Measurements from ENCODE around the gene ODAD4. TPM values are rescaled to one million over a fixed set of nuclear protein-coding genes. Genes with fewer than 3 reads are reported as not detected.
"Not testable (repeated sequence)": the region's sequence is repeated elsewhere in the genome, so short reads cannot be mapped to it uniquely, and the experiment has no call there.

The ODAD4 gene
- total RNA-seq, 1 experiment from 2014 or later, result 0.98 TPM

GRCh38 chr17:42010898-42011516 lies 80.6 kb downstream of the ODAD4 start:
- peak; percentile 60 for DNase-seq (ENCODE audit: low read depth, low spot score)

GRCh38 chr17:42012363-42012762 lies 81.9 kb downstream of the ODAD4 start:
- DNase-seq (ENCODE audit: low read depth, low spot score); in situ Hi-C loops (cut with HindIII; ENCODE audit: low pct_unique_long_range_greater_than_20kb, low sequenced_read_pairs): not testable (repeated sequence)

More at GRCh38 chr17:42010898-42011516, 80.6 kb downstream of the ODAD4 start:
- in situ Hi-C loops (cut with HindIII; ENCODE audit: low pct_unique_long_range_greater_than_20kb, low sequenced_read_pairs), result no loop called here

- DNase-seq (ENCODE audit: low read depth, low spot score); in situ Hi-C loops (cut with HindIII; ENCODE audit: low pct_unique_long_range_greater_than_20kb, low sequenced_read_pairs): not testable (repeated sequence)
These were observed 83.3 kb downstream of the ODAD4 start for GRCh38 chr17:42013740-42014139.

Other genes starting within 250 kb of the ODAD4 start
- 129 and 155 TPM in 2 replicates for gene EIF1, start 241.7 kb upstream of the ODAD4 start, total RNA-seq (2014; rRNA removed; shearing (Covaris generic))
- gene GAST, start 218.3 kb upstream of the ODAD4 start, total RNA-seq (2014; rRNA removed; shearing (Covaris generic)), result not detected in 2 replicates
- gene HAP1, start 196.0 kb upstream of the ODAD4 start, total RNA-seq (2014; rRNA removed; shearing (Covaris generic)), result 0.40 and 0.53 TPM in 2 replicates
- 0.50 and 0.83 TPM in 2 replicates for gene JUP, start 143.9 kb upstream of the ODAD4 start, total RNA-seq (2014; rRNA removed; shearing (Covaris generic))
- gene P3H4, start 118.7 kb upstream of the ODAD4 start, total RNA-seq (2014; rRNA removed; shearing (Covaris generic)), result 29.9 and 31.2 TPM in 2 replicates
- 236 and 244 TPM in 2 replicates for gene FKBP10, start 117.6 kb upstream of the ODAD4 start, total RNA-seq (2014; rRNA removed; shearing (Covaris generic))
- 86.3 and 92.7 TPM in 2 replicates for gene NT5C3B, start 94.4 kb upstream of the ODAD4 start, total RNA-seq (2014; rRNA removed; shearing (Covaris generic))
- gene KLHL10, start 92.8 kb upstream of the ODAD4 start, total RNA-seq (2014; rRNA removed; shearing (Covaris generic)), result not detected in 2 replicates
- gene KLHL11, start 65.2 kb upstream of the ODAD4 start, total RNA-seq (2014; rRNA removed; shearing (Covaris generic)), result 18.5 and 19.7 TPM in 2 replicates
- 112 and 113 TPM in 2 replicates for gene ACLY, start 11.7 kb upstream of the ODAD4 start, total RNA-seq (2014; rRNA removed; shearing (Covaris generic))
- 103 and 104 TPM in 2 replicates for gene CNP, start 36.2 kb downstream of the ODAD4 start, total RNA-seq (2014; rRNA removed; shearing (Covaris generic))
- 81.1 and 85.9 TPM in 2 replicates for gene DNAJC7, start 86.8 kb downstream of the ODAD4 start, total RNA-seq (2014; rRNA removed; shearing (Covaris generic))
- 25.8 and 32.6 TPM in 2 replicates for gene NKIRAS2, start 89.5 kb downstream of the ODAD4 start, total RNA-seq (2014; rRNA removed; shearing (Covaris generic))
- 0.40 and 0.85 TPM in 2 replicates for gene C17orf113, start 120.0 kb downstream of the ODAD4 start, total RNA-seq (2014; rRNA removed; shearing (Covaris generic))
- 0.19 and 0.45 TPM in 2 replicates for gene ZNF385C, start 167.9 kb downstream of the ODAD4 start, total RNA-seq (2014; rRNA removed; shearing (Covaris generic))
- 5.8 and 7.0 TPM in 2 replicates for gene DHX58, start 182.1 kb downstream of the ODAD4 start, total RNA-seq (2014; rRNA removed; shearing (Covaris generic))
- gene KAT2A, start 190.8 kb downstream of the ODAD4 start, total RNA-seq (2014; rRNA removed; shearing (Covaris generic)), result 12.9 and 14.7 TPM in 2 replicates
- gene HSPB9, start 192.2 kb downstream of the ODAD4 start, total RNA-seq (2014; rRNA removed; shearing (Covaris generic)), result not detected in 2 replicates
- gene RAB5C, start 224.4 kb downstream of the ODAD4 start, total RNA-seq (2014; rRNA removed; shearing (Covaris generic)), result 166 and 195 TPM in 2 replicates